HepG2 (cell line): ENCODE data around the gene CAD. TPM values are rescaled to one million over a fixed set of nuclear protein-coding genes. Genes with fewer than 3 reads are reported as not detected.

ENCODE experiments used
- BCL6 ChIP-seq: IDR thresholded peaks from 2 replicates; pipeline ENCODE4 v1.6.1; 2016; ENCODE audit warnings: missing genetic modification reagents, missing compliant biosample characterization
- CBX2 ChIP-seq, 2 experiments: fragments of 200-600 bp in 1 of 2; sonication (generic); formaldehyde crosslinking in 1 of 2; IDR thresholded peaks; 2 replicates each; pipeline versions ENCODE4 v1.7.0 to v1.8.1; 2018 to 2022; ENCODE audit warnings: low read depth in 2 of 2, low read length in 1 of 2, mild to moderate bottlenecking in 1 of 2, missing genetic modification reagents in 1 of 2
- CENPT ChIP-seq: sonication (generic); formaldehyde crosslinking; IDR thresholded peaks from 2 replicates; pipeline ENCODE4 v1.8.0; 2022; ENCODE audit warnings: low read depth, mild to moderate bottlenecking, moderate library complexity, missing genetic modification reagents
- CREM ChIP-seq, 2 experiments: sonication (generic) in 1 of 2; formaldehyde crosslinking in 1 of 2; IDR thresholded peaks; 2 replicates each; pipeline versions ENCODE4 v1.4.0 to v1.6.1; 2016 to 2020; ENCODE audit warnings: antibody characterized with exemption in 1 of 2, mild to moderate bottlenecking in 1 of 2, missing genetic modification reagents in 1 of 2
- FOXA3 ChIP-seq: IDR thresholded peaks from 2 replicates; pipeline ENCODE4 v1.6.1; 2016; ENCODE audit warnings: missing genetic modification reagents, missing compliant biosample characterization
- HDAC2 ChIP-seq: sonication (generic); formaldehyde crosslinking; IDR thresholded peaks from 2 replicates; pipeline ENCODE4 v1.4.0; 2020; ENCODE audit warnings: missing genetic modification reagents
- JARID2 ChIP-seq: sonication (generic); formaldehyde crosslinking; IDR thresholded peaks from 2 replicates; pipeline ENCODE4 v1.8.1; 2023; ENCODE audit warnings: missing genetic modification reagents, inconsistent platforms; ENCODE audit not compliant: insufficient replicate concordance
- JDP2 ChIP-seq: sonication (generic); formaldehyde crosslinking; IDR thresholded peaks from 2 replicates; pipeline ENCODE4 v1.8.1; 2022; ENCODE audit warnings: missing genetic modification reagents, borderline replicate concordance
- NCOA2 ChIP-seq: sonication (generic); formaldehyde crosslinking; IDR thresholded peaks from 2 replicates; pipeline ENCODE4 v1.8.0; 2022; ENCODE audit warnings: inconsistent platforms
- NFYC ChIP-seq: IDR thresholded peaks from 2 replicates; pipeline ENCODE4 v1.6.1; 2016; ENCODE audit warnings: missing genetic modification reagents, missing compliant biosample characterization
- RARG ChIP-seq: sonication (generic); formaldehyde crosslinking; IDR thresholded peaks from 2 replicates; pipeline ENCODE4 v1.4.0; 2020; ENCODE audit warnings: low read depth, mild to moderate bottlenecking, missing genetic modification reagents
- SMAD3 ChIP-seq: sonication (generic); formaldehyde crosslinking; IDR thresholded peaks from 2 replicates; pipeline ENCODE4 v1.4.0; 2020; ENCODE audit warnings: missing genetic modification reagents
- SOX13 ChIP-seq, 3 experiments: fragments of 450-650 bp in 1 of 3; sonication (generic) in 1 of 3; formaldehyde crosslinking in 1 of 3; IDR thresholded peaks in 2 of 3; conservative IDR thresholded peaks in 1 of 3; 2 replicates each; pipeline versions ENCODE4 v1.5.0 to v1.6.1; 2016 to 2020; ENCODE audit warnings: antibody characterized with exemption in 1 of 3, mild to moderate bottlenecking in 1 of 3, missing compliant biosample characterization in 1 of 3, missing genetic modification reagents in 1 of 3, moderate library complexity in 1 of 3
- SP4 ChIP-seq: sonication (generic); formaldehyde crosslinking; IDR thresholded peaks from 2 replicates; pipeline ENCODE4 v1.8.1; 2023; ENCODE audit warnings: mild to moderate bottlenecking, missing genetic modification reagents
- ZBTB38 ChIP-seq: sonication (generic); formaldehyde crosslinking; IDR thresholded peaks from 2 replicates; pipeline ENCODE4 v1.5.1; 2020; ENCODE audit warnings: mild to moderate bottlenecking, missing genetic modification reagents
- ZHX2 ChIP-seq, 2 experiments: sonication (generic) in 1 of 2; formaldehyde crosslinking in 1 of 2; IDR thresholded peaks; 2 replicates each; pipeline versions ENCODE4 v1.6.1 to v1.9.0; 2014 to 2022; ENCODE audit warnings: antibody characterized with exemption in 1 of 2, borderline replicate concordance in 1 of 2, inconsistent platforms in 1 of 2, low read depth in 1 of 2, missing genetic modification reagents in 1 of 2
- ZSCAN9 ChIP-seq: IDR thresholded peaks from 2 replicates; pipeline ENCODE4 v1.6.1; 2016; ENCODE audit warnings: borderline replicate concordance
- polyA plus RNA-seq, 8 experiments: library from polyadenylated mRNA; depleted of rRNA in 3 of 8; stranded (reverse) in 7 of 8; unstranded in 1 of 8; fragments of >200 nt; fragmentation: Illumina TruSeq in 4 of 8; extraction: Trizol in 4 of 8; gene quantifications; 2 replicates each; pipeline versions ENCODE4 v1.2.1 to v1.2.3, GENCODE V29; 2011 to 2016; ENCODE audit warnings: low read depth in 4 of 8, missing spikeins in 1 of 8, mixed read lengths in 1 of 8; ENCODE audit not compliant: insufficient read depth in 1 of 8
- total RNA-seq, 5 experiments: library from RNA; depleted of rRNA; stranded (reverse); fragments of >200 nt; fragmentation: Illumina TruSeq; extraction: Trizol; gene quantifications; 2 replicates each; pipeline ENCODE4 v1.2.3, GENCODE V29; 2016; ENCODE audit warnings: low read depth in 1 of 5
- TF ChIP-seq, protein P1 (sequence below): sonication (generic); formaldehyde crosslinking; IDR thresholded peaks from 2 replicates; pipeline ENCODE4 v1.4.0; 2020; ENCODE audit warnings: low read depth, missing genetic modification reagents

The CAD gene
- total and polyA plus RNA-seq, 2 of the 13 experiments (the other 11 are each of a cell fraction or from before 2014, with no cell fraction given), result 21.7 to 37.0 TPM

DNA sequence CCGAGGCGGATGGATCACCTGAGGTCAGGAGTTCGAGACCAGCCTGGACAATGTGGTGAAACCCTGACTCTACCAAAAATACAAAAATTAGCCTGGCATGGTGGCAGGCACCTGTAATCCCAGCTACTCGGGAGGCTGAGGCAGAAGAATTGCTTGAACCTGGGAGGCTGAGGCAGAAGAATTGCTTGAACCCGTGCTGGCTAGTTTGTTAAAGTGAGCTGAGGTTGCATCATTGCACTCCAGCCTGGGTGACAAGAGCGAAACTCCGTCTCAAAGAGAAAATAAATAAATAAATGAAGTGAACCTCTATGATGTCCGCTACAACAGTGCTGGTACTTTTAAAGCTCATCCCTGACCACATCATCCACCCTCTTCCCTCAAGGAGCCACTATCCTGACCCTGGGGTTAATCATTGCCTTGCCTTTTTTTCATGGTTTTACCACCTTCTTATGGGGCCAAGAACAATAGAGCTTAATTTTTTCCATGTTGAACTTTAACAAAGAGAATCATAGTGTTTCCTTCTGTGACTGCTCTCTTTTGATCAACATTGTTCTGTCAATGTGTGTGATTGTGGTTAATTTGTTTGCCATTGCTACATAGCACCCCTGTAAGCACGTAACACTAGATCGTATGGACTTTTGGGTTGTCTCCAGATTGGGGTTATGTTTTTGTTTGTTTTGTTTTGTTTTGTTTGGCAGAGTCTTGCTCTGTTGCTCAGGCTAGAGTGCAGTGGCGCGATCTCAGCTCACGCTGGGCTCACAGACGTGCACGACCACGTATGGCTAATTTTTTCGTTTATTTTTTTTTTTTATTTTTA, 22.4 kb upstream of the CAD start (continued):
- TF ChIP-seq, protein P1, sequence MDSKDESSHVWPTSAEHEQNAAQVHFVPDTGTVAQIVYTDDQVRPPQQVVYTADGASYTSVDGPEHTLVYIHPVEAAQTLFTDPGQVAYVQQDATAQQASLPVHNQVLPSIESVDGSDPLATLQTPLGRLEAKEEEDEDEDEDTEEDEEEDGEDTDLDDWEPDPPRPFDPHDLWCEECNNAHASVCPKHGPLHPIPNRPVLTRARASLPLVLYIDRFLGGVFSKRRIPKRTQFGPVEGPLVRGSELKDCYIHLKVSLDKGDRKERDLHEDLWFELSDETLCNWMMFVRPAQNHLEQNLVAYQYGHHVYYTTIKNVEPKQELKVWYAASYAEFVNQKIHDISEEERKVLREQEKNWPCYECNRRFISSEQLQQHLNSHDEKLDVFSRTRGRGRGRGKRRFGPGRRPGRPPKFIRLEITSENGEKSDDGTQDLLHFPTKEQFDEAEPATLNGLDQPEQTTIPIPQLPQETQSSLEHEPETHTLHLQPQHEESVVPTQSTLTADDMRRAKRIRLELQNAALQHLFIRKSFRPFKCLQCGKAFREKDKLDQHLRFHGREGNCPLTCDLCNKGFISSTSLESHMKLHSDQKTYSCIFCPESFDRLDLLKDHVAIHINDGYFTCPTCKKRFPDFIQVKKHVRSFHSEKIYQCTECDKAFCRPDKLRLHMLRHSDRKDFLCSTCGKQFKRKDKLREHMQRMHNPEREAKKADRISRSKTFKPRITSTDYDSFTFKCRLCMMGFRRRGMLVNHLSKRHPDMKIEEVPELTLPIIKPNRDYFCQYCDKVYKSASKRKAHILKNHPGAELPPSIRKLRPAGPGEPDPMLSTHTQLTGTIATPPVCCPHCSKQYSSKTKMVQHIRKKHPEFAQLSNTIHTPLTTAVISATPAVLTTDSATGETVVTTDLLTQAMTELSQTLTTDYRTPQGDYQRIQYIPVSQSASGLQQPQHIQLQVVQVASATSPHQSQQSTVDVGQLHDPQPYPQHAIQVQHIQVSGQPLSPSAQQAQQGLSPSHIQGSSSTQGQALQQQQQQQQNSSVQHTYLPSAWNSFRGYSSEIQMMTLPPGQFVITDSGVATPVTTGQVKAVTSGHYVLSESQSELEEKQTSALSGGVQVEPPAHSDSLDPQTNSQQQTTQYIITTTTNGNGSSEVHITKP (CRISPR knock-in tag), result 0 out of 2 replicates have a peak, but pooled peaks have one; percentile 35
- peak; percentile 74 for TF ChIP-seq CREM (IDR thresholded peaks at IDR 0.05)
- no peak for TF ChIP-seq CREM (CRISPR knock-in tag; IDR thresholded peaks at IDR 0.05)
- TF ChIP-seq NCOA2, result peak; percentile 35; the same call in 1 of the 2 replicates
- no peak for TF ChIP-seq ZHX2 (IDR thresholded peaks at IDR 0.05; ENCODE audit: low read depth)
- TF ChIP-seq ZHX2 (CRISPR knock-in tag; IDR thresholded peaks at IDR 0.05; ENCODE audit: borderline replicate concordance), result no peak
- peak; percentile 96 for TF ChIP-seq SOX13 (IDR thresholded peaks at IDR 0.05)
- peak in 1 of 2 experiments; percentile 98; a peak in 2 of 4 replicates for TF ChIP-seq SOX13 (CRISPR knock-in tag; conservative IDR thresholded peaks at IDR 0.05 in 1 of 2, IDR thresholded peaks at IDR 0.05 in 1 of 2)
- no peak for TF ChIP-seq CBX2 (IDR thresholded peaks at IDR 0.05; ENCODE audit: low read depth, low read length)
- TF ChIP-seq CBX2 (CRISPR knock-in tag; IDR thresholded peaks at IDR 0.05; ENCODE audit: low read depth), result no peak
- no peak for TF ChIP-seq RARG (CRISPR knock-in tag)
- no peak; the same call in 1 of the 2 replicates for TF ChIP-seq ZSCAN9 (CRISPR knock-in tag)
- TF ChIP-seq JARID2 (CRISPR knock-in tag), result no peak
- TF ChIP-seq HDAC2 (CRISPR knock-in tag), result peak; percentile 25; the same call in 1 of the 2 replicates
- peak; percentile 19; the same call in 1 of the 2 replicates for TF ChIP-seq SMAD3 (CRISPR knock-in tag)
- peak; percentile 52 for TF ChIP-seq FOXA3 (CRISPR knock-in tag)
- TF ChIP-seq BCL6 (CRISPR knock-in tag), result no peak
- 0 out of 2 replicates have a peak, but pooled peaks have one; percentile 38 for TF ChIP-seq ZBTB38 (CRISPR knock-in tag)
- TF ChIP-seq SP4 (CRISPR knock-in tag), result 0 out of 2 replicates have a peak, but pooled peaks have one; percentile 28
- TF ChIP-seq JDP2 (CRISPR knock-in tag), result no peak
- no peak for TF ChIP-seq CENPT (CRISPR knock-in tag)
- TF ChIP-seq NFYC (CRISPR knock-in tag), result no peak
